ENCODE results near the gene BDKRB2. TPM values are rescaled to one million over a fixed set of nuclear protein-coding genes. Genes with fewer than 3 reads are reported as not detected.

The BDKRB2 gene
- total RNA-seq, 1 experiment from 2014 or later = 0.28 TPM

DNA sequence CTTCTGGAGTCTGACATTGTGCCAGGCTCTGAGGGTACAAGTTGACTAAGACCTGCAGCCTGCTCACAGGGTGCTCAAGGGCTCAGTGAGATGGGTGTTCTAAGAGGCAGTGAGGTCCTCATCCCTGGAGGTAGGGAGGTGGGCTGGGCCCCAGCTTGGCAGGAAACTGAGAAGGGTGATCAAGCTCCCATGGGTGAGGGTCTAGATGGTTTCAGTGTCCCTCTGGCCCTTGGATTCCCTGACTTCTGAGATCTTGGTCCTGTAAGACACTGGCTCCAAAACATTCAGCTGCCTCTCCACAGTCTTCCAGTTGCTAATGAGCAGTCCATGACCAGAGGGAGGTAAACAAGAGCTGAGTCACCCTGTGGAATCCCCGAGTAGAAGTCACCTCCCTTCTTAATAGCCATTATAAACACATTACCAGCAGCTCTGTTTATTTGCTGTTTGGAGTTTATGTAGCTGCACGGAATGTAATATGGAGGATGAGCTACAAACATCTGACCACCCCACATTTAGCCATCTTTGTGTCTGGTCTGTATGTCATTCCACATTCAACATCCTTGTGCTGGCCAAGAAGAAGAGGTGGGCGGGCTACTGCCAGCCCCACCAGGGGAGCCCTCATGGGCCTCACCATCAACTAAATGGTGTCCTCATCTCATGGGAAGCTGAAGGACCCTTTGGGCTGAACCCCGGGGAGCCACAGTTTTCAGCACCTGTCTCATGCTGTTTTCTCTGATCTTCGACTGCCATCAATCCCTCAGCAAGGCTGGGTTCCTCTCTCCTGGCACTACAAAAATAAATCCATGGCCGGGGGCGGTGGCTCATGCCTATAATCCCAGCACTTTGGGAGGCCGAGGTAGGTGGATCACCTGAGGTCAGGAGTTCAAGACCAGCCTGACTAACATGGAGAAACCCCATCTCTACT, 37.2 kb upstream of the BDKRB2 start:
- BruUV-seq (replicated peaks) = no TSS peak
- no peaks in the 10 kb centered on the region for H3K79me2 ChIP-seq (ENCODE audit: low read depth)
- H3K27ac ChIP-seq = 0 out of 2 replicates have a peak overlapping the region, but pooled peaks have one; percentile 27
- H3K9me3 ChIP-seq (ENCODE audit: insufficient read depth, low read depth) = no peaks in the 10 kb centered on the region
- ChIA-PET CTCF (no interaction called here), POLR2A (ENCODE audit: unreplicated experiment) (no interaction called here)
- intact Hi-C loops (cut with micrococcal nuclease; ENCODE audit: unreplicated experiment) = no loop called here
- H3K4me2 ChIP-seq = peak overlapping the region; percentile 55
- no peaks in the 10 kb centered on the region for H3K9me2 ChIP-seq (ENCODE audit: insufficient read depth)
- no peak for TF ChIP-seq EZH2 (IDR thresholded peaks at IDR 0.05; ENCODE audit: low read depth)
- TF ChIP-seq, protein P1, sequence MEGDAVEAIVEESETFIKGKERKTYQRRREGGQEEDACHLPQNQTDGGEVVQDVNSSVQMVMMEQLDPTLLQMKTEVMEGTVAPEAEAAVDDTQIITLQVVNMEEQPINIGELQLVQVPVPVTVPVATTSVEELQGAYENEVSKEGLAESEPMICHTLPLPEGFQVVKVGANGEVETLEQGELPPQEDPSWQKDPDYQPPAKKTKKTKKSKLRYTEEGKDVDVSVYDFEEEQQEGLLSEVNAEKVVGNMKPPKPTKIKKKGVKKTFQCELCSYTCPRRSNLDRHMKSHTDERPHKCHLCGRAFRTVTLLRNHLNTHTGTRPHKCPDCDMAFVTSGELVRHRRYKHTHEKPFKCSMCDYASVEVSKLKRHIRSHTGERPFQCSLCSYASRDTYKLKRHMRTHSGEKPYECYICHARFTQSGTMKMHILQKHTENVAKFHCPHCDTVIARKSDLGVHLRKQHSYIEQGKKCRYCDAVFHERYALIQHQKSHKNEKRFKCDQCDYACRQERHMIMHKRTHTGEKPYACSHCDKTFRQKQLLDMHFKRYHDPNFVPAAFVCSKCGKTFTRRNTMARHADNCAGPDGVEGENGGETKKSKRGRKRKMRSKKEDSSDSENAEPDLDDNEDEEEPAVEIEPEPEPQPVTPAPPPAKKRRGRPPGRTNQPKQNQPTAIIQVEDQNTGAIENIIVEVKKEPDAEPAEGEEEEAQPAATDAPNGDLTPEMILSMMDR (conservative IDR thresholded peaks at IDR 0.05) = no peak
- H4K20me1 ChIP-seq (ENCODE audit: insufficient read depth) = no peaks in the 10 kb centered on the region
- H2AFZ ChIP-seq = no peak overlapping the region
- H3K27me3 ChIP-seq (ENCODE audit: insufficient read depth, low read depth) = no peaks in the 10 kb centered on the region
- no peaks in the 10 kb centered on the region for H3K36me3 ChIP-seq (ENCODE audit: low read depth)
- no peaks in the 10 kb centered on the region for H3F3A ChIP-seq (ENCODE audit: insufficient read depth, low read depth)
- peak in 1 of 2 experiments; percentile 84 for DNase-seq
- H3K4me1 ChIP-seq (replicated peaks; ENCODE audit: insufficient read depth) = peaks cover 30% of the 10 kb centered on the region
- H3K4me3 ChIP-seq = no peak overlapping the region

- BruUV-seq (replicated peaks) = no TSS peak
- H3K4me3 ChIP-seq = no peak overlapping the region
- no peak overlapping the region for H2AFZ ChIP-seq
- no peaks in the 10 kb centered on the region for H3K36me3 ChIP-seq (ENCODE audit: low read depth)
- no peak for DNase-seq
- H3K79me2 ChIP-seq (ENCODE audit: low read depth) = no peaks in the 10 kb centered on the region
- no peaks in the 10 kb centered on the region for H3K27me3 ChIP-seq (ENCODE audit: insufficient read depth, low read depth)
- no peaks in the 10 kb centered on the region for H4K20me1 ChIP-seq (ENCODE audit: insufficient read depth)
- H3K9me3 ChIP-seq (ENCODE audit: insufficient read depth, low read depth) = no peaks in the 10 kb centered on the region
- H3K4me2 ChIP-seq = no peak overlapping the region
- H3F3A ChIP-seq (ENCODE audit: insufficient read depth, low read depth) = no peaks in the 10 kb centered on the region
- ChIA-PET POLR2A (ENCODE audit: unreplicated experiment) (no interaction called here), CTCF (no interaction called here)
- no peaks in the 10 kb centered on the region for H3K9me2 ChIP-seq (ENCODE audit: insufficient read depth)
- no peak overlapping the region for H3K27ac ChIP-seq
- intact Hi-C loops (cut with micrococcal nuclease; ENCODE audit: unreplicated experiment) = no loop called here
- TF ChIP-seq, protein P1 (conservative IDR thresholded peaks at IDR 0.05) = no peak
- TF ChIP-seq EZH2 (IDR thresholded peaks at IDR 0.05; ENCODE audit: low read depth) = no peak
- H3K4me1 ChIP-seq (replicated peaks; ENCODE audit: insufficient read depth) = peaks cover 30% of the 10 kb centered on the region
Observed at GRCh38 chr14:96168581-96168980, 36.1 kb upstream of the BDKRB2 start.

DNA sequence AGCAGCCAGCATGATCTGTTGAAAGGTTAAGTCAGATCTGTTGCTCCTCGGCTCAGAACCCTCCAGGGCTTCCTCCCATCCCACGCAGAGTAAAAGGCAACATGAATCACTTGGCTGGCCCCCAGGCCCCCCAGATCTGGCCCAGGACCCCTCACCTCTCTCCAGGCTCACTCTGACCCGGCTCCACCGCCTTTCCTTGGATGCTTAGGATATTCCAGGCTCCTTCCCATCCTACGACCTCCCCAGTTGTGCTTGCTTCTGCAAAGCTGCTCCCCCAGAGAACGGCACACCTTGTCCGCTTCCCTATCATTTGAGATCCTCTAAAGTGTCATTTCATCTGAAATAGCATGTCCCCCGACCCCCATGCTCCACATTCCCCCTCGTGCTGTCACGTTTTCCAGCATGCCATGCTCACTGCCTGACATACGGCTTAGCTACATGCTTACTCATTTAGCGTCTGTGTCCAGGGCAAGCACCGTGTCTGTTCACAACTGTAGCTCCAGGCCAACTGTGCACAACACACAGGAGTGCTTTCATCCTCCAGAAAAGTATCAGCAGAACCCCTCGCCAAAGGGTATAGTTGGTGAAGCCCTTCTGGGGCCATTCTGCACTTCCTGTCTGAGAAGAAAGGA, 33.6 kb upstream of the BDKRB2 start:
- H3K36me3 ChIP-seq (ENCODE audit: low read depth) = no peaks in the 10 kb centered on the region
- BruUV-seq (replicated peaks) = no TSS peak
- no peaks in the 10 kb centered on the region for H3K9me3 ChIP-seq (ENCODE audit: insufficient read depth, low read depth)
- no peaks in the 10 kb centered on the region for H3K79me2 ChIP-seq (ENCODE audit: low read depth)
- no peak overlapping the region for H3K4me3 ChIP-seq
- no peak overlapping the region for H3K27ac ChIP-seq
- no peak for DNase-seq
- CTCF ChIA-PET = no interaction called here
- no peak overlapping the region for H2AFZ ChIP-seq
- intact Hi-C loops (cut with micrococcal nuclease; ENCODE audit: unreplicated experiment) = no loop called here
- H4K20me1 ChIP-seq (ENCODE audit: insufficient read depth) = no peaks in the 10 kb centered on the region
- TF ChIP-seq EZH2 (IDR thresholded peaks at IDR 0.05; ENCODE audit: low read depth) = no peak
- TF ChIP-seq, protein P1 (conservative IDR thresholded peaks at IDR 0.05) = no peak
- H3K27me3 ChIP-seq (ENCODE audit: insufficient read depth, low read depth) = 0 out of 2 replicates have a peak, but pooled peaks cover 5% of the 10 kb centered on the region
- H3F3A ChIP-seq (ENCODE audit: insufficient read depth, low read depth) = no peaks in the 10 kb centered on the region
- no peak overlapping the region for H3K4me2 ChIP-seq
- POLR2A ChIA-PET (ENCODE audit: unreplicated experiment) = no interaction called here
- H3K9me2 ChIP-seq (ENCODE audit: insufficient read depth) = no peaks in the 10 kb centered on the region
- H3K4me1 ChIP-seq (replicated peaks; ENCODE audit: insufficient read depth) = peaks cover 27% of the 10 kb centered on the region

Measured in PC-9 (cell line).